Measurements from ENCODE around the gene HACD2. TPM values are rescaled to one million over a fixed set of nuclear protein-coding genes. Genes with fewer than 3 reads are reported as not detected.
A peak's percentile ranks its signal among the peaks of the same experiment; 100 is the strongest.

Gene HACD2
- total and polyA plus RNA-seq, 12 donors: 5.1 to 29.9 (median 20.2) TPM

DNA sequence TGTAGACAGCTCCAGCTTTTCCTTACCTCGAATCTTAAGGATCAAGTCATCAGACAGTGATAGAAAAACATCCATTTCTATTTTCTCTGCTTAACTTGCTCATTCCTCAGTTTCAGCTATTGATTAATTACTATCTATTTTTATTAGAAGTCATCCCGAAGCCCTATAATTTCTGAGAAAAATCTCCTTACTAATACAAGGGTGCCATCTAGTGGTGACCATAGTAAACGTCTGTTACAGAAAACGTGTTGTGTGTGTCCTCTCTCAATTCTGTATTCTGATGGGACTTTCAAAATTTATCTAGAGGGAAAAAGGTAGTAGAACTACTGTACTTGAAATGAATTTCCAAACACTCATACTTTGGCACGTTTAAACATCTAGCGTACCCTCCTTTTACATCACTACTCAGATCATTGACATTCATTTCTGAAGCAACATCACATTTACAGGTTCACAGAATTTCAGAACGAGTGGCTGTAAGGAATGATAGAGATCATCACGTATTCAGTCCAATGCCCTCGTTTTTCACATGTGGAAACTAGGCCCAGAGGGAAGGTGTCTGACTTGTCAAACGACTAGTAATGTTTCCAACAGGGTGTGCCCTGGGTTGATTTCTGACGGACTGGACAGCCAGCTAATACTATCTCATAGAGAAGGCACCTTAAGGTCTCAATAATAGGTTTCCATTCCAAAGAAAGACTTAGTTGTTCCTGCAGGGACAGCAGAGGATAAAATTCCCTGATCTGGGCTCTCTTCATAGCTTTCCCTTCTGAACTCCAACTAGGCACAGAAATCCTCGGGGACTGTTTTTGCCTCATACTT is 25.6 kb downstream of the HACD2 start:
- Histone ChIP-seq H3K27ac (no peak overlapping the region), H3K36me3 (replicated peaks in 1 of 2) (no peaks in the 10 kb centered on the region), H3K4me1 (replicated peaks in 1 of 2) (peaks cover 0 to 6% of the 10 kb centered on the region in 2 donors), H3K4me3 (no peak overlapping the region), H3K27me3 (no peaks in the 10 kb centered on the region), H3K9me3 (replicated peaks in 1 of 3) (no peaks in the 10 kb centered on the region)
- DNase-seq: peak in 3 of 7 donors; percentile 19 to 35 (median 32)
- intact Hi-C loops (cut with DNase I): loop anchor here (2.0 to 10.0 kb wide), 2 partner anchors 230 to 234 kb away; no protein-coding TSS in a partner anchor
- TF ChIP-seq, protein P1, sequence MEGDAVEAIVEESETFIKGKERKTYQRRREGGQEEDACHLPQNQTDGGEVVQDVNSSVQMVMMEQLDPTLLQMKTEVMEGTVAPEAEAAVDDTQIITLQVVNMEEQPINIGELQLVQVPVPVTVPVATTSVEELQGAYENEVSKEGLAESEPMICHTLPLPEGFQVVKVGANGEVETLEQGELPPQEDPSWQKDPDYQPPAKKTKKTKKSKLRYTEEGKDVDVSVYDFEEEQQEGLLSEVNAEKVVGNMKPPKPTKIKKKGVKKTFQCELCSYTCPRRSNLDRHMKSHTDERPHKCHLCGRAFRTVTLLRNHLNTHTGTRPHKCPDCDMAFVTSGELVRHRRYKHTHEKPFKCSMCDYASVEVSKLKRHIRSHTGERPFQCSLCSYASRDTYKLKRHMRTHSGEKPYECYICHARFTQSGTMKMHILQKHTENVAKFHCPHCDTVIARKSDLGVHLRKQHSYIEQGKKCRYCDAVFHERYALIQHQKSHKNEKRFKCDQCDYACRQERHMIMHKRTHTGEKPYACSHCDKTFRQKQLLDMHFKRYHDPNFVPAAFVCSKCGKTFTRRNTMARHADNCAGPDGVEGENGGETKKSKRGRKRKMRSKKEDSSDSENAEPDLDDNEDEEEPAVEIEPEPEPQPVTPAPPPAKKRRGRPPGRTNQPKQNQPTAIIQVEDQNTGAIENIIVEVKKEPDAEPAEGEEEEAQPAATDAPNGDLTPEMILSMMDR (IDR thresholded peaks at IDR 0.05): peak; percentile 67 to 88 (median 78)
- no peak for TF ChIP-seq POLR2A (IDR thresholded peaks at IDR 0.05)
- WGBS, 4 donors: 33 to 40% (median 35%) methylated on average over 12 of the region's 12 CpGs

- Histone ChIP-seq H3K36me3 (replicated peaks in 1 of 2) (no peaks in the 10 kb centered on the region), H3K9me3 (replicated peaks in 1 of 3) (no peaks in the 10 kb centered on the region), H3K27me3 (no peaks in the 10 kb centered on the region), H3K4me1 (replicated peaks in 1 of 2) (peaks cover 0 to under 1% of the 10 kb centered on the region in 2 donors), H3K4me3 (no peak overlapping the region), H3K27ac (no peak overlapping the region)
- no peak for TF ChIP-seq POLR2A (IDR thresholded peaks at IDR 0.05)
- TF ChIP-seq, protein P1 (IDR thresholded peaks at IDR 0.05): no peak
- WGBS, 4 donors: 85 to 100% (median 93%) methylated on average over 1 of the region's 1 CpG
- intact Hi-C loops (cut with DNase I): loop anchor here in 1 of 2 donors (10.0 kb wide), 1 partner anchor 229 kb away; no protein-coding TSS in a partner anchor
- no peak for DNase-seq
These were observed 31.3 kb downstream of the HACD2 start for GRCh38 chr3:123553536-123553935.

- no peaks in the 10 kb centered on the region for H3K27me3 ChIP-seq
- no peaks in the 10 kb centered on the region for H3K9me3 ChIP-seq (replicated peaks in 1 of 3)
- DNase-seq: no peak
- intact Hi-C loops (cut with DNase I): loop anchor here in 1 of 2 donors (10.0 kb wide), 1 partner anchor 228 kb away; no protein-coding TSS in a partner anchor
- no peaks in the 10 kb centered on the region for H3K36me3 ChIP-seq (replicated peaks in 1 of 2)
- H3K4me3 ChIP-seq: no peak overlapping the region
- TF ChIP-seq POLR2A (IDR thresholded peaks at IDR 0.05): no peak
- TF ChIP-seq, protein P1 (IDR thresholded peaks at IDR 0.05): no peak
- no peak overlapping the region for H3K27ac ChIP-seq
- no peaks in the 10 kb centered on the region for H3K4me1 ChIP-seq (replicated peaks in 1 of 2)
These were observed 32.1 kb downstream of the HACD2 start for GRCh38 chr3:123552768-123553167.

- Histone ChIP-seq H3K36me3 (replicated peaks in 1 of 2) (no peaks in the 10 kb centered on the region), H3K4me1 (replicated peaks in 1 of 2) (no peaks in the 10 kb centered on the region), H3K27ac (no peak overlapping the region), H3K4me3 (no peak overlapping the region), H3K27me3 (no peaks in the 10 kb centered on the region), H3K9me3 (replicated peaks in 1 of 3) (no peaks in the 10 kb centered on the region)
- WGBS, 4 donors: 16 to 23% (median 19%) methylated on average over 2 of the region's 2 CpGs
- TF ChIP-seq, protein P1 (IDR thresholded peaks at IDR 0.05): peak in 4 of 6 experiments; percentile 28 to 48 (median 40)
- TF ChIP-seq POLR2A (IDR thresholded peaks at IDR 0.05): no peak
- no peak for DNase-seq
- intact Hi-C loops (cut with DNase I): loop anchor here in 1 of 2 donors (10.0 kb wide), 1 partner anchor 227 kb away; no protein-coding TSS in a partner anchor
These were observed 32.6 kb downstream of the HACD2 start for GRCh38 chr3:123552095-123552714.

Data from adrenal gland (tissue), 12 donors.